Choroid plexus epithelial cell (primary cell): ENCODE measurements around the gene MGST3.
A peak's percentile ranks its signal among the peaks of the same experiment; 100 is the strongest.
"Not testable (repeated sequence)": the region's sequence is repeated elsewhere in the genome, so short reads cannot be mapped to it uniquely, and the experiment has no call there.

ENCODE experiments used
- DNase-seq: peaks from one replicate; pipeline ENCODE4 v3.0.0-alpha.2; 2010; ENCODE audit warnings: low read depth
- H3K4me3 ChIP-seq: 2 replicates; pipeline ENCODE4 v1.5.1; 2011; ENCODE audit warnings: low read depth, mild to moderate bottlenecking, control low read depth, low read length, moderate library complexity
- TF ChIP-seq, protein P1 (sequence below): conservative IDR thresholded peaks from 2 replicates; pipeline ENCODE4 v1.5.1; 2011; ENCODE audit warnings: low read depth, mild to moderate bottlenecking, control low read depth, inconsistent platforms, low read length, moderate library complexity

The MGST3 gene

GRCh38 chr1:165597883-165598675 is 33.0 kb upstream of the MGST3 start:
- DNase-seq: peak; percentile 97
- H3K4me3 ChIP-seq: peak overlapping the region; percentile 73
- TF ChIP-seq, protein P1, sequence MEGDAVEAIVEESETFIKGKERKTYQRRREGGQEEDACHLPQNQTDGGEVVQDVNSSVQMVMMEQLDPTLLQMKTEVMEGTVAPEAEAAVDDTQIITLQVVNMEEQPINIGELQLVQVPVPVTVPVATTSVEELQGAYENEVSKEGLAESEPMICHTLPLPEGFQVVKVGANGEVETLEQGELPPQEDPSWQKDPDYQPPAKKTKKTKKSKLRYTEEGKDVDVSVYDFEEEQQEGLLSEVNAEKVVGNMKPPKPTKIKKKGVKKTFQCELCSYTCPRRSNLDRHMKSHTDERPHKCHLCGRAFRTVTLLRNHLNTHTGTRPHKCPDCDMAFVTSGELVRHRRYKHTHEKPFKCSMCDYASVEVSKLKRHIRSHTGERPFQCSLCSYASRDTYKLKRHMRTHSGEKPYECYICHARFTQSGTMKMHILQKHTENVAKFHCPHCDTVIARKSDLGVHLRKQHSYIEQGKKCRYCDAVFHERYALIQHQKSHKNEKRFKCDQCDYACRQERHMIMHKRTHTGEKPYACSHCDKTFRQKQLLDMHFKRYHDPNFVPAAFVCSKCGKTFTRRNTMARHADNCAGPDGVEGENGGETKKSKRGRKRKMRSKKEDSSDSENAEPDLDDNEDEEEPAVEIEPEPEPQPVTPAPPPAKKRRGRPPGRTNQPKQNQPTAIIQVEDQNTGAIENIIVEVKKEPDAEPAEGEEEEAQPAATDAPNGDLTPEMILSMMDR: no peak

DNA sequence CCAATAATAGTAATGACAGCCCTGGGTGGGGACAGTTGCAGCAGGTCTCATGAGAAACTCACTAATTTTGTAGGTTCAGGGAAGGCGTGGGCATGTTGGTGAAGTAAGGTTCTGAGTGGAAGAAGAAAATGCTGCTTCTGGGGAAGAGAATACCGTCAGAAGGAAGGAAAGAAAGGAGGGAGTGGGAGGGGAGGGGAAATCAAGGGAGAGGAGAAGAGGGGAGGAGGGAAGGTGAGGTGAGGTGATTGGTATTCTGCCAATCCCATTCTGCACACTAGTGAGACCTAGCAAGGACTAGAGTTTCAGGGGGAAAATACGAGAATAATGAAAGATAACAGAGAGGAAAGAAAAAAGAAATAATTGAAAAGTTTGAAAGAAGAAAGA is 32.4 kb upstream of the MGST3 start:
- DNase-seq: no peak
- TF ChIP-seq, protein P1: no peak
- H3K4me3 ChIP-seq: peak overlapping the region; percentile 73

DNA sequence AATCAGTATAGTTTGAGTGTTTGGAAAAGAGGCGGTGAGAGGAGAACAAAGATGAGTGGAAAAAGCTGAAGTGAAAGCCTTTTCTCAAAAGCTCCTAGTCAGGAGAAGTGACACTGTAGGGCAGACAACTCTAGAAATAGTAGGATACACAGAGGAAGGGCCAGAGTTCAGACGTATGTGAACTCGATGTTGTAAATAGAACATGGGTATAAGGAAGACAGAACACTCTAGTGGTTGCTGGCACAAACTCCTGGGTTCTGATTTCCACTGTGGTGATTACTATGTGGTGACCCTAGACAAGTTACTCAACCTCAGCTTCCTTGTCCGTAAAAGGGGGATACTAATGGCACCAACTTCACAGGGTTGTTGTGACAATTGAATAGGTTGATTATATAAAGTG is 30.2 kb upstream of the MGST3 start:
- no peak for DNase-seq
- H3K4me3 ChIP-seq: no peak overlapping the region
- TF ChIP-seq, protein P1: no peak

- TF ChIP-seq, protein P1: no peak
- no peak for DNase-seq
- no peak overlapping the region for H3K4me3 ChIP-seq
Observed at GRCh38 chr1:165603810-165604209, 27.2 kb upstream of the MGST3 start.

DNA sequence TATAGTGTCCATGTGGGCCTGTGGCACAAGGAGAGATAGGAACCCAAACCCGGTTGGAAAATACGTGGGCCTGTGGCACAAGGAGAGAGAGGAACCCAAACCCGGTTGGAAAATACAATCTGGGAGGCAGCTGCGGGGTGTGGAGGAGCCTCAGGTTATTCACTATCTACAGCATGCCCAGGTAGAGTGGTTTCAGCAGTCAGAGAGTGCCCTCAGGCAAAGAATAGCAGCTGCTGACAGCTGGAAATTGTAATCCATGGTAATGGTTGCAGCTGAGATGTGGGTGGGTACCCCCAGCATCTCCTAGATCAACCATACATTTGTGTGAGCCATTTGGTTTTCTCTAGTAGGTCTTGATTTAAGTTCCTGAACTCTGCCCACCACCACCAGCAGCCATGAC is 25.8 kb upstream of the MGST3 start:
- TF ChIP-seq, protein P1: no peak
- no peak overlapping the region for H3K4me3 ChIP-seq
- DNase-seq: no peak

GRCh38 chr1:165606676-165607075 is 24.4 kb upstream of the MGST3 start:
- DNase-seq, H3K4me3 ChIP-seq: not testable (repeated sequence)

DNA sequence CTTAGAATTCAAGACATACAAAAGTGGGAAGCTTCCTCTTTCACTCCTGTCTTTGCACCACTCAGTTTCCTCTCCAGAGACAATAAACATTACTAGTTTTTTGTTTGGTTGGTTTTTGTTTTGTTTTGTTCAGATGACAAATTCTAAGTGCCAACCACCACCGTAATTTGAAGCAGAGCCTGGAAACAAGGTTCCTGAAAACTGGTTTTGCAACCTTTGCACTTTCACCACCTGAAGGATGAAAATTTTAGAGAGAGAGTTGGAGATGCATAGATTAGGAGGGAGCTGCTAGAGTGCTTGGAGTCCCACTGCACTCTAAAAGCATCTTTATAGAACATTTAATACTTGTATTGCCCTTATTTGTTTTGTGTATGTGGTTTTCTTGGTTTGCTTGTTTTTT is 20.2 kb upstream of the MGST3 start:
- TF ChIP-seq, protein P1: no peak
- DNase-seq: no peak
- H3K4me3 ChIP-seq: no peak overlapping the region
